GM12864 (cell line): ENCODE data around the gene GIPC3.

Experiments
- DNase-seq: peaks from one replicate; pipeline ENCODE4 v3.0.0-alpha.2; 2011; ENCODE audit warnings: low read depth
- H3K4me3 ChIP-seq: 2 replicates; pipeline ENCODE4 v1.5.1; 2011; ENCODE audit warnings: mild to moderate bottlenecking, low read depth, low read length, control low read depth
- CTCF ChIP-seq: IDR thresholded peaks from 2 replicates; pipeline ENCODE4 v1.5.1; 2011; ENCODE audit warnings: low read depth, mild to moderate bottlenecking, moderate library complexity, low read length, control low read depth, inconsistent platforms; ENCODE audit errors: missing control alignments

GIPC3 gene

DNA sequence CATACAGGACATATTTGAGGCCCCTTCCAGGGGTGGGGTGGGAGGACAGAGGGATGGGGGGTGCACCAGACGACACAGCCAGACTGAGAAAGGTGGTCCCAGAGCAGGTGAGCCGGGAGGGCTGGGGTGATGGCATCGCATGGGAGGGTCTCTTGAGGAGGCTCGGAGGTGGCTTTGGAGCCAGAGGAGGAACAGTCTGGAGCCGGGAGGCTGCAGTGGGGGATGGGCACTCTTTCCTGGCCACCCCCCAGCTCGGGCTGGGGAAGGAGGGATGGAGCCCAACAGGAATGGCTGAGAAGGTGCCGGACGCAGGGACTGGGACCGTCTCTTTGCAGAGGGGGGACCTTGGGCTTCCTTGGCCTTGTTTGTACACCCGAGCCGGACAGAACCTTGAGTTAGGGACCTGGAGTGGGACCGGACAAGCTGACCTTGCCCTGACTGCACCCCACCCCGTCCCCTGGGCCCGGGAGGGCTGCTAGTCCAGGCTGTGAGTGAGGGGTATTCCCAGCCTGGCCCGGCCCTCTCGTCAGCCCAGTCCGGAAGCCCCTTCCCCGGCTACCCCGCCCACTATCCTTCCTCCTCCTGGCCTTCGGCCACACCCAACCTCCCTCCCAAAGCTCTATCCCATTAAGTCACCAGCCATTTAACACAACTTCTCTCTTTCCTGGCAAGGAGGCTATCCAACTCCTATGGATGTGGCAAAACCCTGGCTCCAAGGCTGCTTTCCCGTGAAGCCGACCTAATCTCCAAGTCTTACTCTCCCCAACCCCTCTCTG, 22.2 kb downstream of the GIPC3 start:
- no peak for DNase-seq
- no peak overlapping the region for H3K4me3 ChIP-seq
- TF ChIP-seq CTCF = no peak

DNA sequence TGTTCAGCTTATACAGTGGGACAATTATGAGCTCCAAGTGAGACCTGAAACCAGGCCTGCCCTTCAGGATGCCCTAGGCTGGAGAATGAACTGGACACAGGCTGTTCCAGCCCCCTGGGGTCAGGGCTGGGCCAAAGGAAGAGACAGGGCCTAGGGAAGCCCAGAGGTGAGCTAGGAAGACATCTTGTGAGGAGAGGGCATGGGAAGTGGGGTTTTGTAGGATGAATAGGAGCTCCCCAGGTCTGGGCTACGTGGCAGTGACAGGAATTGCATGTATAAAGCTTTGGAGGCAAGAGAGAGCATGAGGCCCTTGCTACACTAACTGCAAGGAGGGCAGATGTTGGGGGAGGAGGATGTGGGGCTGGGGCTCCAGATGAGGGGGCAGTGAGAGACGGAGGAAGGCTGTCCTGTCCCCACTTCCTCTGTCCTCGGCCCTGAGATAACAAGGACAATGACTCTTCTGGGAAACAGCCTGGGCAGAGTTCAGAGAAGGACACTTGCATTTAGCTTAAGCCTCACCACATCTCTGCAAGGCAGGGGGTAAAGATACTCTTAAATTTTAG, 22.9 kb downstream of the GIPC3 start:
- no peak overlapping the region for H3K4me3 ChIP-seq
- DNase-seq = no peak
- no peak for TF ChIP-seq CTCF

DNA sequence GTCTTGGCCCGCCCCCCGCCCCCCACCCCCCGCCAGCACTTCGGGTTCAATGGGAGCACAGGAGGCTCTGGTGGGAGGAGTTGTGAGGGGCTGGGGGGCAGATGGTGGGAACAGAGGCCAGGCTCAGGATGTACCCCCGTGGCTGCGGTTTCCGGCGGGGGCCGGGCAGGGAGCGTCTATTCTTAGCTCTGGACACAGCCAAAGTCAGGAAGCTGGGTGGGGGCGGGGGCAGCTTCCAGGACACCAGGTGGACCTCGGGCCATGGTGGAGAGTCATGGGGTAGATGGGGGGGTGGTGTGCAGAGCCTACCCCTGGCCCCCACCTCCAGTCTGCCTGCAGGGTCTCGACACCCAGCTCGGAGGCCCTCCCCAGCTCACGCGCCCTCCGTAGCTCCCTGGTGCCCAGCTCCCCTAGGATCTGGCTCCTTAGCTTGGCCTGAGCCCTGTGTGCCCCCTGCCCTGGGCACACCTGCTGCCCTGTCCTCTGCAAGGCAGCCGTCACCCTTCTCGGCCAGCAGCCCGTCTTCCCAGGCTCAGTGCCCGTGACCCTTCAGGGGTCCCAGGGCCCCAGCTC, 23.6 kb downstream of the GIPC3 start:
- TF ChIP-seq CTCF = no peak
- no peak overlapping the region for H3K4me3 ChIP-seq
- no peak for DNase-seq

DNA sequence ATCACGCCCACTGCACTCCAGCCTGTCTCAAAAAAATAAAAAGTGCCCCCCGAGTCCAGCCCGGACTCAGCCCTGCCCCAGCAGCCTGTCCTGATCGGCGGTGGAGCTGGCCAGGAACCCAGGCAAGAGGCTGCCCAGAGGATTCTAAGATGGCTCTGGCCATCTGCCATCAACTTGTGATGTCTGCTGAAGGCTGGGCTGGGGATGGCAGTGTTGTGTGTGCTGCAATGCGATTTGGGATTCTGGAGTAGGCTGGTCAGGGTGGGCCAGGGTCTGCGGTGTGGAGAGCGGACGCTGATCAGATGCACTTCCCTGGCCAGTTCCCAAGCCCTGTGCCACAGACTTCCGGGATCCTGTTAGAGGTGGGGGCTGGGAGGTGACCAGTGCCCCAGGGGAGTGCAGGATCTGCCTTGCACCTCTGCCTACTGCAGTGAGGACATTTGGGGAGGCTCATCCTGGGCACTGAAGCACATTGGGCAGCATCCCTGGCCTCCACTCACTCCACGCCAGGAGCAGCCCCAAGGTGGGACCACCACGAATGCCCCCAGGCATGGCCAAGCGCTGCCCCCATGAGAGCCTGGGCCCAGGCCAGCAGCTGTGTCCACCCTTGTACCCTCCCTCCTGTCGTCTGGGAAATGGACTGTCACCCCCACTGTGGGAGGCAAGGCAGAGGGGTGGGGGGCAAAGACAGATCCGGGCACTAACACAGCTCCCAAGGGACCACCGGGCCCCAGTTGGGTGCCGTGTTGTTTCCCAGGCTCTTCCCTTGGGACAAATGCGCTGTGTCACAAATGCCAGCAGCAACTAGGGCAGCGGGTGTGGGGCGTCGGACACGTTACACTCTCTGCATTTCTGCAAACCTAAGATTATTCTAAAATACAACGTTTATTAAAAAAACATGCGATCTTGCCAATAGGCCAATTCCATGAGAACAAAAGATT, 24.8 kb downstream of the GIPC3 start:
- no peak for DNase-seq
- no peak for TF ChIP-seq CTCF
- H3K4me3 ChIP-seq = no peak overlapping the region

DNA sequence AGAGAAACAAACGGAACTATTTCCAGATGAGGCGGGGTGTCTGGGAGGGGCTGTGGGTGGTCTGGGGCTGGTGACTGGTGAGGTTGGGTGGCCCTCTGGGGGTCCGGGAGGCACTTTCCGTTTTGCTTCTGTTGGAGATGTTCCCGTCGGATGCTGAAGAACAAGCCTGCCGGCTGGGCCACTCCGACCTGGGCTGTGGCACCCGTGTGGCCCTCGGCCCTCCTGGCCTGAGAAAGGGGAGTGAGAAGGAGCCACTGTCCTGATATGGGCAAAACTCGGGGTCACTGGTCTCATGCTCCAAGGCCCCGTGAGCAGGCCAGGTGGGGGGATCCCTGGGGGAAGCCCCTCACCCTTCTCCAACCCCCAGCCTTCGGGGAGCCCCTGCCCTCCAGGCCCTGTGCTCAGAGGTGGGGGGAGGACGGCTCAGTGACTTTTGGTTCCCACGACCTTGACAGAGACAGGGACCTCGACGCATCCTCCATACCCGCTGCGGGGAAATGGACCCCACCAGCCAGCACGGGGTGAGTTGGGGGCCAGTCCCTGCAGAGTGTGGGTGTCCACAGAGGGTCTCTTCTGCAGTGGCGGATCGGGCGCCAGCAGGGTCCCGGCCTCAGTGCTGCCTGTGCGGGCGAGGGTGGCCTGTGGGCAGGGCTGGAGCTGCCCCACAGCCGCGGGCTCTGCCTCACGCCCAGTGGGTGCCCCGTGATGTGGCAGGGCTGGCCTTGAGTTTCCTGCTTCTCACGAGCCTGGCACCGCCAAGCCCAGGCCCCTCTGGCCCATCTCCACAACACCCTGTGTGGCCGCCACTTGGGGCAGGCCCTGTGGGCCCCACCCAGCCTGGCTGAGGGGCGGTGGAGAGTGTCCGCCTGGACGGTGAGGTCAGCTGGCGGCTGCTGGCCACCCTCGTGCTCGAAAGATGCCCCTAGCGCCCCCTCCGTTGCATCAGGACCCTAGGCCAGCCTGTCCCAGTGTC, 25.8 kb downstream of the GIPC3 start:
- no peak for TF ChIP-seq CTCF
- DNase-seq = no peak

DNA sequence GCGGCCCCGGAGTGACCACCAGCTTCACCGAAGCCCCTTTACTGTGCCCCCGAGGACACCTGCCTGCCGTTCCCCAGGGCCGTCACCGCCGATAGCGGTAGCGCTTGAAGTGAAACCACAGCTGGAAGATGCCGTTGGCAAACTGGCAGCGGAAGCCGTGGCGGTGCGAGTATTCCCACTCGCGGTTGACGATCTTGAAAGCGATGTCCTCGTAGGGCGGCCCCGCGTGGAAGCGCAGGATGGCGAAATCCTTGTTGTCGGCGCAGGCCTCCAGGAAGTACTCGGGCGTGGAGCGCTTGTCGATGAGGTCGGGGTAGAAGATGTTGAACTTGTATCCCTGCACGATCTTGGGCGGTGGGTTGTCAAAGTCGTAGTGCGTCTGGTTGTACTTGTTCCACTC, 26.6 kb downstream of the GIPC3 start:
- no peak for TF ChIP-seq CTCF
- H3K4me3 ChIP-seq = no peak overlapping the region
- no peak for DNase-seq

More for the DNA sequence above, 25.8 kb downstream of the GIPC3 start:
- no peak overlapping the region for H3K4me3 ChIP-seq
